ENCODE measurements around the gene SLC50A1.

DNA sequence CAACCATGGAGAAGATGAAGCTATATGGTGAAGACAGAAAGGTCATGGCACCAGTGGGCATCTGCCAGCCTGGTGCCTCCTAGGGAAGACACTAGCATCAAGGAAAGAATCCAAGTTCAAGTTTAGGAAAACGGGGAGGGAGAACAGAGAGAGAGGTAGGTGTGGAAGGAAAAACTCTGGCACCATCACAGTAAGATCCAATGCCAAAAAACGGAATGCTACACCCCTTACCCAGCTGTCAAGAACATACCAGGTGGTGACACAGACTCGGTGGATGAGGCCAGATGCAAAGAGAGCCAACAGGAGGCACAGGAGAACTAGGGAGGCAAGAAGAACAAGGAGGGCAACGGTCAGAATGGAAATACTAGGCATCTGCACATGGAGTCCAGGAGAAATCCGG is 33.9 kb downstream of the SLC50A1 start:
- TF ChIP-seq CTCF (IDR thresholded peaks at IDR 0.05; ENCODE audit: insufficient read depth, low read length, poor library complexity, severe bottlenecking) (no peak), EZH2phosphoT487 (conservative IDR thresholded peaks at IDR 0.05; ENCODE audit: low read length) (no peak)
